ENCODE measurements around the gene PTPRE. TPM values are rescaled to one million over a fixed set of nuclear protein-coding genes. Genes with fewer than 3 reads are reported as not detected.

Gene PTPRE
- total RNA-seq, 6 experiments from 2014 or later = 2.3 to 9.2 (median 2.7) TPM

- no peak for TF ChIP-seq POLR2A (IDR thresholded peaks at IDR 0.05)
- no peak for TF ChIP-seq CTCF (IDR thresholded peaks at IDR 0.05)
- WGBS (ENCODE audit: insufficient coverage, low coverage, low lambda C conversion rate, missing lambda C conversion rate) = 53% methylated on average over 4 of the region's 8 CpGs
- ATAC-seq = no peak
- H3K27ac ChIP-seq = no peak overlapping the region
- no peaks in the 10 kb centered on the region for H3K9me3 ChIP-seq
- H3K4me1 ChIP-seq = peaks cover 0 to 9% (median 0%) of the 10 kb centered on the region in 4 donors
- no peaks in the 10 kb centered on the region for H3K27me3 ChIP-seq
- H3K36me3 ChIP-seq = no peaks in the 10 kb centered on the region
- intact Hi-C loops (cut with DNase I) = no loop called here
- H3K4me3 ChIP-seq = no peak overlapping the region
- no peak for DNase-seq
These were observed 85.5 kb downstream of the PTPRE start for GRCh38 chr10:127992376-127992775.

GRCh38 chr10:127993056-127993690, 86.3 kb downstream of the PTPRE start:
- Histone ChIP-seq H3K27ac (no peak overlapping the region), H3K36me3 (no peaks in the 10 kb centered on the region), H3K4me3 (no peak overlapping the region), H3K27me3 (no peaks in the 10 kb centered on the region), H3K4me1 (peaks cover 0 to 9% (median 0%) of the 10 kb centered on the region in 4 donors), H3K9me3 (no peaks in the 10 kb centered on the region)
- DNase-seq (no peak), ATAC-seq (no peak)
- intact Hi-C loops (cut with DNase I) = no loop called here
- TF ChIP-seq POLR2A (IDR thresholded peaks at IDR 0.05) = no peak
- no peak for TF ChIP-seq CTCF (IDR thresholded peaks at IDR 0.05)
- 59% methylated on average over 10 of the region's 12 CpGs for WGBS (ENCODE audit: insufficient coverage, low coverage, low lambda C conversion rate, missing lambda C conversion rate)

- intact Hi-C loops (cut with DNase I) = no loop called here
- Histone ChIP-seq H3K9me3 (no peaks in the 10 kb centered on the region), H3K4me3 (no peak overlapping the region), H3K27me3 (no peaks in the 10 kb centered on the region), H3K36me3 (no peaks in the 10 kb centered on the region), H3K27ac (no peak overlapping the region), H3K4me1 (no peaks in the 10 kb centered on the region)
- ATAC-seq = no peak
- no peak for DNase-seq
- TF ChIP-seq POLR2A (IDR thresholded peaks at IDR 0.05) = no peak
- no peak for TF ChIP-seq CTCF (IDR thresholded peaks at IDR 0.05)
- WGBS (ENCODE audit: insufficient coverage, low coverage, low lambda C conversion rate, missing lambda C conversion rate) = 65% methylated on average over 6 of the region's 6 CpGs
These were observed 89.0 kb downstream of the PTPRE start for GRCh38 chr10:127995939-127996338.

GRCh38 chr10:127996586-127996985, 89.7 kb downstream of the PTPRE start:
- WGBS (ENCODE audit: insufficient coverage, low coverage, low lambda C conversion rate, missing lambda C conversion rate) = 100% methylated on average over 2 of the region's 5 CpGs
- intact Hi-C loops (cut with DNase I) = no loop called here
- TF ChIP-seq CTCF (IDR thresholded peaks at IDR 0.05) (no peak), POLR2A (IDR thresholded peaks at IDR 0.05) (no peak)
- Histone ChIP-seq H3K27ac (no peak overlapping the region), H3K36me3 (no peaks in the 10 kb centered on the region), H3K4me3 (no peak overlapping the region), H3K4me1 (no peaks in the 10 kb centered on the region), H3K27me3 (no peaks in the 10 kb centered on the region), H3K9me3 (no peaks in the 10 kb centered on the region)
- no peak for DNase-seq
- no peak for ATAC-seq

All from right lobe of liver (tissue), 6 donors.